Neuron (in vitro differentiated cells): ENCODE measurements around the gene HOXA2.
A peak's percentile ranks its signal among the peaks of the same experiment; 100 is the strongest.

ENCODE experiments used
- H2AFZ ChIP-seq: one replicate; pipeline ENCODE4 v1.6.1; 2013; ENCODE audit warnings: low read depth, mild to moderate bottlenecking, inconsistent platforms, low read length, moderate library complexity
- H3K27me3 ChIP-seq: one replicate; pipeline ENCODE4 v1.6.1; 2013; ENCODE audit warnings: low read length; ENCODE audit not compliant: insufficient read depth
- H3K36me3 ChIP-seq: one replicate; pipeline ENCODE4 v1.6.1; 2013; ENCODE audit warnings: low read length; ENCODE audit not compliant: insufficient read depth
- H3K4me1 ChIP-seq: one replicate; pipeline ENCODE4 v1.6.1; 2013; ENCODE audit warnings: low read length; ENCODE audit not compliant: insufficient read depth
- H3K4me3 ChIP-seq: 2 replicates; pipeline ENCODE4 v1.5.1; 2013; ENCODE audit warnings: mild to moderate bottlenecking, low read length, moderate library complexity
- H3K9me3 ChIP-seq: one replicate; pipeline ENCODE4 v1.6.1; 2013; ENCODE audit warnings: low read length

The HOXA2 gene

GRCh38 chr7:27102581-27103442 is at the start of gene HOXA2:
Gene HOXA2, minus strand, starts transcription at chr7:27102683. Its CDS starts 183 bp downstream, at chr7:27102500.
- H3K9me3 ChIP-seq = no peaks in the 10 kb centered on the region
- no peaks in the 10 kb centered on the region for H3K36me3 ChIP-seq
- no peak within 1 kb of the TSS for H2AFZ ChIP-seq
- no peak within 1 kb of the TSS for H3K4me3 ChIP-seq
- H3K4me1 ChIP-seq = peaks cover 5% of the 10 kb centered on the region
- peaks cover 97% of the 10 kb centered on the region for H3K27me3 ChIP-seq

GRCh38 chr7:27151341-27151930 is 49.0 kb upstream of the HOXA2 start:
- Histone ChIP-seq H3K4me3 (peak overlapping the region; percentile 43), H3K9me3 (peaks cover 8% of the 10 kb centered on the region), H3K36me3 (no peaks in the 10 kb centered on the region), H3K27me3 (peaks cover 96% of the 10 kb centered on the region), H3K4me1 (peaks cover 14% of the 10 kb centered on the region), H2AFZ (peak overlapping the region; percentile 34)

- Histone ChIP-seq H3K4me3 (peak overlapping the region; percentile 43), H3K27me3 (peaks cover 96% of the 10 kb centered on the region), H3K36me3 (no peaks in the 10 kb centered on the region), H3K4me1 (peaks cover 10% of the 10 kb centered on the region), H2AFZ (peak overlapping the region; percentile 34), H3K9me3 (peaks cover 8% of the 10 kb centered on the region)
These were observed 48.3 kb upstream of the HOXA2 start for GRCh38 chr7:27150568-27151340.

GRCh38 chr7:27149842-27150567 is 47.5 kb upstream of the HOXA2 start:
- Histone ChIP-seq H3K4me1 (peaks cover 10% of the 10 kb centered on the region), H3K27me3 (peaks cover 96% of the 10 kb centered on the region), H3K9me3 (peaks cover 8% of the 10 kb centered on the region), H2AFZ (no peak overlapping the region), H3K4me3 (peak overlapping the region; percentile 43), H3K36me3 (no peaks in the 10 kb centered on the region)

GRCh38 chr7:27148756-27149641 is 46.5 kb upstream of the HOXA2 start:
- Histone ChIP-seq H3K36me3 (no peaks in the 10 kb centered on the region), H3K27me3 (peaks cover 96% of the 10 kb centered on the region), H2AFZ (no peak overlapping the region), H3K9me3 (peaks cover 3% of the 10 kb centered on the region), H3K4me1 (peaks cover 10% of the 10 kb centered on the region), H3K4me3 (no peak overlapping the region)

GRCh38 chr7:27148031-27148755 is 45.7 kb upstream of the HOXA2 start:
- Histone ChIP-seq H3K4me1 (peaks cover 14% of the 10 kb centered on the region), H3K36me3 (no peaks in the 10 kb centered on the region), H3K4me3 (no peak overlapping the region), H3K9me3 (peaks cover 3% of the 10 kb centered on the region), H2AFZ (no peak overlapping the region), H3K27me3 (peaks cover 96% of the 10 kb centered on the region)

GRCh38 chr7:27147199-27148030 is 44.9 kb upstream of the HOXA2 start, which contains the start of gene HOXA6:
Gene HOXA6, minus strand, starts transcription at chr7:27147774. Its CDS starts 25 bp downstream, at chr7:27147749.
- Histone ChIP-seq H3K36me3 (no peaks in the 10 kb centered on the region), H3K4me1 (peaks cover 21% of the 10 kb centered on the region), H2AFZ (no peak within 1 kb of the TSS), H3K27me3 (peaks cover 96% of the 10 kb centered on the region), H3K4me3 (no peak within 1 kb of the TSS), H3K9me3 (peaks cover 3% of the 10 kb centered on the region)

GRCh38 chr7:27146491-27147198 is 44.2 kb upstream of the HOXA2 start:
- Histone ChIP-seq H3K4me1 (peaks cover 21% of the 10 kb centered on the region), H3K36me3 (no peaks in the 10 kb centered on the region), H2AFZ (no peak overlapping the region), H3K4me3 (no peak overlapping the region), H3K9me3 (peaks cover 3% of the 10 kb centered on the region), H3K27me3 (peaks cover 96% of the 10 kb centered on the region)

- H3K4me3 ChIP-seq = no peak overlapping the region
- peaks cover 97% of the 10 kb centered on the region for H3K27me3 ChIP-seq
- H3K9me3 ChIP-seq = peaks cover 6% of the 10 kb centered on the region
- H3K36me3 ChIP-seq = no peaks in the 10 kb centered on the region
- peaks cover 14% of the 10 kb centered on the region for H3K4me1 ChIP-seq
- no peak overlapping the region for H2AFZ ChIP-seq
These were observed 43.5 kb upstream of the HOXA2 start for GRCh38 chr7:27145914-27146412.

GRCh38 chr7:27145165-27145913 is 42.9 kb upstream of the HOXA2 start:
- Histone ChIP-seq H2AFZ (no peak overlapping the region), H3K4me1 (peaks cover 11% of the 10 kb centered on the region), H3K9me3 (peaks cover 6% of the 10 kb centered on the region), H3K27me3 (peaks cover 99% of the 10 kb centered on the region), H3K4me3 (no peak overlapping the region), H3K36me3 (no peaks in the 10 kb centered on the region)
